HG03095 (cell line): Measurements from ENCODE around the gene TBC1D24.

ENCODE experiments used
- ATAC-seq: cut with Tn5 transposase; IDR thresholded peaks from one replicate; pipeline ENCODE4 v1.9.1; 2021; ENCODE audit warnings: moderate library complexity; ENCODE audit not compliant: unreplicated experiment

TBC1D24 gene

GRCh38 chr16:2449118-2449517, 25.8 kb upstream of the TBC1D24 start:
- ATAC-seq, result no peak

- ATAC-seq, result no peak
Measured at GRCh38 chr16:2450535-2450934, 24.4 kb upstream of the TBC1D24 start.

- no peak for ATAC-seq
Measured at GRCh38 chr16:2450975-2451381, 23.9 kb upstream of the TBC1D24 start.

- ATAC-seq, result no peak
Measured at GRCh38 chr16:2451851-2452320, 23.0 kb upstream of the TBC1D24 start.

GRCh38 chr16:2452650-2453049, 22.3 kb upstream of the TBC1D24 start:
- ATAC-seq, result no peak

GRCh38 chr16:2455081-2455845, 19.7 kb upstream of the TBC1D24 start:
- no peak for ATAC-seq

- ATAC-seq, result no peak
Measured at GRCh38 chr16:2456551-2457153, 18.3 kb upstream of the TBC1D24 start.

- ATAC-seq, result no peak
Measured at GRCh38 chr16:2457267-2457666, 17.7 kb upstream of the TBC1D24 start.

GRCh38 chr16:2457946-2458345, 17.0 kb upstream of the TBC1D24 start:
- no peak for ATAC-seq

- peak; percentile 7 for ATAC-seq
Measured at GRCh38 chr16:2458887-2459646, 15.9 kb upstream of the TBC1D24 start.

- ATAC-seq, result peak; percentile 85
Measured at GRCh38 chr16:2459647-2460390, 15.1 kb upstream of the TBC1D24 start, which contains the start of gene TEDC2. TEDC2 (plus strand) TSS chr16:2460109; CDS start chr16:2460145, 36 bp downstream.

- no peak for ATAC-seq
Measured at GRCh38 chr16:2460391-2460713, 14.6 kb upstream of the TBC1D24 start.

- ATAC-seq, result no peak
Measured at GRCh38 chr16:2460916-2461315, 14.0 kb upstream of the TBC1D24 start.

- ATAC-seq, result no peak
Measured at GRCh38 chr16:2462031-2462866, 12.7 kb upstream of the TBC1D24 start.

GRCh38 chr16:2464333-2464732, 10.6 kb upstream of the TBC1D24 start:
- no peak for ATAC-seq

- no peak for ATAC-seq
Measured at GRCh38 chr16:2465653-2466415, 9.1 kb upstream of the TBC1D24 start.

- ATAC-seq, result no peak
Measured at GRCh38 chr16:2466667-2467527, 8.0 kb upstream of the TBC1D24 start.

- ATAC-seq, result no peak
Measured at GRCh38 chr16:2467528-2468232, 7.2 kb upstream of the TBC1D24 start.
